ENCODE measurements around the gene RASGRF2.
"Not testable (repeated sequence)": the region's sequence is repeated elsewhere in the genome, so short reads cannot be mapped to it uniquely, and the experiment has no call there.

RASGRF2 gene

GRCh38 chr5:81068635-81069034, 108.5 kb downstream of the RASGRF2 start:
- no peak for DNase-seq (ENCODE audit: low read depth in 1 of 2, low spot score in 1 of 2)

GRCh38 chr5:81069990-81070389, 109.8 kb downstream of the RASGRF2 start:
- DNase-seq (ENCODE audit: low read depth in 1 of 2, low spot score in 1 of 2), result no peak

GRCh38 chr5:81070571-81071255, 110.5 kb downstream of the RASGRF2 start:
- no peak for DNase-seq (ENCODE audit: low read depth in 1 of 2, low spot score in 1 of 2)

GRCh38 chr5:81075041-81075440, 114.9 kb downstream of the RASGRF2 start:
- DNase-seq (ENCODE audit: low read depth in 1 of 2, low spot score in 1 of 2), result no peak

- no peak for DNase-seq (ENCODE audit: low read depth in 1 of 2, low spot score in 1 of 2)
These were observed 116.9 kb downstream of the RASGRF2 start for GRCh38 chr5:81077105-81077504.

GRCh38 chr5:81078930-81079329, 118.8 kb downstream of the RASGRF2 start:
- no peak for DNase-seq (ENCODE audit: low read depth in 1 of 2, low spot score in 1 of 2)

- DNase-seq (ENCODE audit: low read depth in 1 of 2, low spot score in 1 of 2), result no peak
These were observed 120.8 kb downstream of the RASGRF2 start for GRCh38 chr5:81080809-81081460.

GRCh38 chr5:81081461-81081835, 121.3 kb downstream of the RASGRF2 start:
- DNase-seq (ENCODE audit: low read depth in 1 of 2, low spot score in 1 of 2), result no peak

- no peak for DNase-seq (ENCODE audit: low read depth in 1 of 2, low spot score in 1 of 2)
These were observed 126.7 kb downstream of the RASGRF2 start for GRCh38 chr5:81086881-81087281.

GRCh38 chr5:81091199-81091598, 131.0 kb downstream of the RASGRF2 start:
- no peak for DNase-seq (ENCODE audit: low read depth in 1 of 2, low spot score in 1 of 2)

GRCh38 chr5:81093536-81094196, 133.5 kb downstream of the RASGRF2 start:
- DNase-seq (ENCODE audit: low read depth in 1 of 2, low spot score in 1 of 2), result no peak

GRCh38 chr5:81095835-81096234, 135.7 kb downstream of the RASGRF2 start:
- DNase-seq (ENCODE audit: low read depth in 1 of 2, low spot score in 1 of 2), result no peak

- no peak for DNase-seq (ENCODE audit: low read depth in 1 of 2, low spot score in 1 of 2)
These were observed 137.6 kb downstream of the RASGRF2 start for GRCh38 chr5:81097713-81098112.

GRCh38 chr5:81105261-81105877, 145.2 kb downstream of the RASGRF2 start:
- no peak for DNase-seq (ENCODE audit: low read depth in 1 of 2, low spot score in 1 of 2)

- DNase-seq (ENCODE audit: low read depth in 1 of 2, low spot score in 1 of 2), result no peak
These were observed 155.1 kb downstream of the RASGRF2 start for GRCh38 chr5:81115261-81115660.

GRCh38 chr5:81117566-81117965, 157.4 kb downstream of the RASGRF2 start:
- no peak for DNase-seq (ENCODE audit: low read depth in 1 of 2, low spot score in 1 of 2)

- no peak for DNase-seq (ENCODE audit: low read depth in 1 of 2, low spot score in 1 of 2)
These were observed 161.1 kb downstream of the RASGRF2 start for GRCh38 chr5:81121273-81121672.

GRCh38 chr5:81121836-81122630, 161.9 kb downstream of the RASGRF2 start:
- no peak for DNase-seq (ENCODE audit: low read depth in 1 of 2, low spot score in 1 of 2)

- not testable (repeated sequence) for DNase-seq (ENCODE audit: low read depth in 1 of 2, low spot score in 1 of 2)
These were observed 164.5 kb downstream of the RASGRF2 start for GRCh38 chr5:81124689-81125088.

- DNase-seq (ENCODE audit: low read depth in 1 of 2, low spot score in 1 of 2), result no peak
These were observed 165.8 kb downstream of the RASGRF2 start for GRCh38 chr5:81125959-81126358.

- no peak for DNase-seq (ENCODE audit: low read depth in 1 of 2, low spot score in 1 of 2)
These were observed 168.3 kb downstream of the RASGRF2 start for GRCh38 chr5:81128416-81128815.
